T-helper 1 cell treated with Interleukin-12 subunit alpha and Interleukin-12 subunit beta and Interleukin-4 antibody, amounts not matched to agents 30 μg/mL and 1 μg/mL, for 36 hours (primary cell): ENCODE measurements around the gene DENND1B.
"Not testable (repeated sequence)": the region's sequence is repeated elsewhere in the genome, so short reads cannot be mapped to it uniquely, and the experiment has no call there.

ENCODE experiments used
- H3K27ac Mint-ChIP-seq: one replicate; pipeline ENCODE4 v1.8.0; 2021; ENCODE audit warnings: mild to moderate bottlenecking, mixed read lengths
- H3K27me3 Mint-ChIP-seq: one replicate; pipeline ENCODE4 v1.8.0; 2021; ENCODE audit warnings: low read depth, mixed read lengths
- H3K36me3 Mint-ChIP-seq: one replicate; pipeline ENCODE4 v1.8.0; 2021; ENCODE audit warnings: low read depth, mixed read lengths
- H3K4me1 Mint-ChIP-seq: one replicate; pipeline ENCODE4 v1.8.0; 2021; ENCODE audit warnings: low read depth, mixed read lengths
- H3K4me3 Mint-ChIP-seq: one replicate; pipeline ENCODE4 v1.8.0; 2021; ENCODE audit warnings: mild to moderate bottlenecking, moderate library complexity, mixed read lengths
- H3K9me3 Mint-ChIP-seq: one replicate; pipeline ENCODE4 v1.8.0; 2021; ENCODE audit warnings: mixed read lengths

The DENND1B gene

GRCh38 chr1:197774466-197775281 is 606 bp downstream of the DENND1B start:
- H3K36me3 Mint-ChIP-seq = peaks cover 14% of the 10 kb centered on the region
- H3K4me3 Mint-ChIP-seq = peak overlapping the region; percentile 96
- no peaks in the 10 kb centered on the region for H3K9me3 Mint-ChIP-seq
- no peaks in the 10 kb centered on the region for H3K27me3 Mint-ChIP-seq
- peak overlapping the region; percentile 94 for H3K27ac Mint-ChIP-seq
- peaks cover 66% of the 10 kb centered on the region for H3K4me1 Mint-ChIP-seq

GRCh38 chr1:197773856-197774255 is 1.4 kb downstream of the DENND1B start:
- no peaks in the 10 kb centered on the region for H3K9me3 Mint-ChIP-seq
- peaks cover 19% of the 10 kb centered on the region for H3K36me3 Mint-ChIP-seq
- peak overlapping the region; percentile 94 for H3K27ac Mint-ChIP-seq
- H3K4me3 Mint-ChIP-seq = peak overlapping the region; percentile 96
- H3K27me3 Mint-ChIP-seq = no peaks in the 10 kb centered on the region
- peaks cover 65% of the 10 kb centered on the region for H3K4me1 Mint-ChIP-seq

- Mint-ChIP-seq H3K27ac (no peak overlapping the region), H3K4me3 (peak overlapping the region; percentile 96), H3K9me3 (no peaks in the 10 kb centered on the region), H3K4me1 (peaks cover 64% of the 10 kb centered on the region), H3K27me3 (no peaks in the 10 kb centered on the region), H3K36me3 (peaks cover 28% of the 10 kb centered on the region)
Measured at GRCh38 chr1:197771904-197772556, 3.2 kb downstream of the DENND1B start.

GRCh38 chr1:197771386-197771785 is 3.9 kb downstream of the DENND1B start:
- H3K4me3 Mint-ChIP-seq = no peak overlapping the region
- peaks cover 60% of the 10 kb centered on the region for H3K4me1 Mint-ChIP-seq
- no peaks in the 10 kb centered on the region for H3K9me3 Mint-ChIP-seq
- H3K27me3 Mint-ChIP-seq = no peaks in the 10 kb centered on the region
- H3K27ac Mint-ChIP-seq = no peak overlapping the region
- H3K36me3 Mint-ChIP-seq = peaks cover 32% of the 10 kb centered on the region

- no peaks in the 10 kb centered on the region for H3K27me3 Mint-ChIP-seq
- H3K4me1 Mint-ChIP-seq = peaks cover 53% of the 10 kb centered on the region
- H3K36me3 Mint-ChIP-seq = peaks cover 34% of the 10 kb centered on the region
- H3K4me3 Mint-ChIP-seq = no peak overlapping the region
- H3K27ac Mint-ChIP-seq = no peak overlapping the region
- H3K9me3 Mint-ChIP-seq = no peaks in the 10 kb centered on the region
Measured at GRCh38 chr1:197770243-197770642, 5.0 kb downstream of the DENND1B start.

- Mint-ChIP-seq H3K27me3 (no peaks in the 10 kb centered on the region), H3K9me3 (no peaks in the 10 kb centered on the region), H3K4me3 (no peak overlapping the region), H3K27ac (no peak overlapping the region), H3K4me1 (peaks cover 52% of the 10 kb centered on the region), H3K36me3 (peaks cover 32% of the 10 kb centered on the region)
Measured at GRCh38 chr1:197769287-197769686, 6.0 kb downstream of the DENND1B start.

- Mint-ChIP-seq H3K9me3 (no peaks in the 10 kb centered on the region), H3K27me3 (no peaks in the 10 kb centered on the region), H3K4me3 (peak overlapping the region; percentile 34), H3K27ac (peak overlapping the region; percentile 1), H3K4me1 (peaks cover 48% of the 10 kb centered on the region), H3K36me3 (peaks cover 35% of the 10 kb centered on the region)
Measured at GRCh38 chr1:197768014-197768805, 7.1 kb downstream of the DENND1B start.

- Mint-ChIP-seq H3K27ac (no peak overlapping the region), H3K36me3 (peaks cover 26% of the 10 kb centered on the region), H3K9me3 (no peaks in the 10 kb centered on the region), H3K27me3 (no peaks in the 10 kb centered on the region), H3K4me1 (peaks cover 28% of the 10 kb centered on the region), H3K4me3 (no peak overlapping the region)
Measured at GRCh38 chr1:197763769-197764168, 11.5 kb downstream of the DENND1B start.

- Mint-ChIP-seq H3K36me3 (peaks cover 23% of the 10 kb centered on the region), H3K27ac (no peak overlapping the region), H3K4me3 (no peak overlapping the region), H3K4me1 (peaks cover 24% of the 10 kb centered on the region), H3K9me3 (no peaks in the 10 kb centered on the region), H3K27me3 (no peaks in the 10 kb centered on the region)
Measured at GRCh38 chr1:197763307-197763706, 12.0 kb downstream of the DENND1B start.

GRCh38 chr1:197761654-197762053 is 13.6 kb downstream of the DENND1B start:
- Mint-ChIP-seq H3K36me3 (peaks cover 16% of the 10 kb centered on the region), H3K9me3 (no peaks in the 10 kb centered on the region)

GRCh38 chr1:197755553-197755952 is 19.7 kb downstream of the DENND1B start:
- not testable (repeated sequence) for H3K27ac Mint-ChIP-seq, H3K4me1 Mint-ChIP-seq, H3K9me3 Mint-ChIP-seq, H3K4me3 Mint-ChIP-seq, H3K27me3 Mint-ChIP-seq
- H3K36me3 Mint-ChIP-seq = peaks cover 34% of the 10 kb centered on the region

More at GRCh38 chr1:197761654-197762053, 13.6 kb downstream of the DENND1B start:
- H3K4me1 Mint-ChIP-seq = peaks cover 16% of the 10 kb centered on the region
- H3K27me3 Mint-ChIP-seq = no peaks in the 10 kb centered on the region
- H3K4me3 Mint-ChIP-seq = no peak overlapping the region
- no peak overlapping the region for H3K27ac Mint-ChIP-seq

- Mint-ChIP-seq H3K36me3 (peaks cover 34% of the 10 kb centered on the region), H3K4me1 (peaks cover 16% of the 10 kb centered on the region)
- H3K27ac Mint-ChIP-seq, H3K4me3 Mint-ChIP-seq, H3K9me3 Mint-ChIP-seq, H3K27me3 Mint-ChIP-seq: not testable (repeated sequence)
Measured at GRCh38 chr1:197752652-197753164, 22.6 kb downstream of the DENND1B start.

GRCh38 chr1:197750366-197750765 is 24.9 kb downstream of the DENND1B start:
- peaks cover 16% of the 10 kb centered on the region for H3K4me1 Mint-ChIP-seq
- no peak overlapping the region for H3K27ac Mint-ChIP-seq
- H3K27me3 Mint-ChIP-seq = no peaks in the 10 kb centered on the region
- H3K9me3 Mint-ChIP-seq = peaks cover 5% of the 10 kb centered on the region
- H3K4me3 Mint-ChIP-seq = no peak overlapping the region
- H3K36me3 Mint-ChIP-seq = peaks cover 38% of the 10 kb centered on the region

- Mint-ChIP-seq H3K27ac (no peak overlapping the region), H3K4me3 (no peak overlapping the region), H3K27me3 (no peaks in the 10 kb centered on the region), H3K36me3 (peaks cover 25% of the 10 kb centered on the region), H3K4me1 (peaks cover 26% of the 10 kb centered on the region), H3K9me3 (no peaks in the 10 kb centered on the region)
Measured at GRCh38 chr1:197745911-197746310, 29.4 kb downstream of the DENND1B start.
